GM12864 (cell line): ENCODE results near the gene ZNF462.
"Not testable (repeated sequence)": the region's sequence is repeated elsewhere in the genome, so short reads cannot be mapped to it uniquely, and the experiment has no call there.

ENCODE experiments used
- DNase-seq: peaks from one replicate; pipeline ENCODE4 v3.0.0-alpha.2; 2011; ENCODE audit warnings: low read depth
- H3K4me3 ChIP-seq: 2 replicates; pipeline ENCODE4 v1.5.1; 2011; ENCODE audit warnings: mild to moderate bottlenecking, low read depth, low read length, control low read depth
- TF ChIP-seq, protein P1 (sequence below): IDR thresholded peaks from 2 replicates; pipeline ENCODE4 v1.5.1; 2011; ENCODE audit warnings: low read depth, mild to moderate bottlenecking, moderate library complexity, low read length, control low read depth, inconsistent platforms; ENCODE audit errors: missing control alignments

ZNF462 gene

DNA sequence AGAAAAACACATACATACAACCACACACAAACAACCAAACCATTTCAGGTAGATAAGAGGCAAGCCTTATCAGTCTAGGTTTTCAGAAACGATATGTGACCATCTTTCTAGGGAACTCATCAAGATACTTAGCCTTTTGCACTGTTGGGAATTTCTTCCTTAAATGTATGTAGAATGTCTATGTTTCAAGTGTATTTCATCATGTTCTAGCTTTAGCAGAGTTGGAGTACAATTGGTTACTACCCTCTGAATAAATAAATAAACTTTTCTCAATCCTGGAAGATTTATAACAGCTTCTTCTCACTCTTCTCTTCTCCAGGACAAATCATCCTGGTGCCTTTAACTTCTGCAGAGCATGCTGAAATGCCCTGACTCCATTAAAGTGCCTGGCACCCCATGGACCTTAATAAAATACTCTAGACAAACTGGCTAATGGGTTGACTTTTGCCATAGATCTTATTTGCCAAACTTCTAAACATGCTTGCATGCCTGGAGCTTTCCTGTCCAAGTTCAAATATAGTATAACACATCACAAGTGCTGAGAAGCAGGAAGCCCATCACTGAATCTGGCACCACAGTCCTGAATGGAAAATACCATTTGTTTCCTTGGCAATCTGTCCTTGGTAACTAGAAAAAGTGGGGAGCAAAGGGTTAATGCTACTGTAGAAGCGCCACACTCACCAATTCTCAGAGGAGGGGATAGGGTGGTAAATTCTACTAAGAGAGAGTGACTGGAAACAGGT, 33.1 kb upstream of the ZNF462 start:
- TF ChIP-seq, protein P1, sequence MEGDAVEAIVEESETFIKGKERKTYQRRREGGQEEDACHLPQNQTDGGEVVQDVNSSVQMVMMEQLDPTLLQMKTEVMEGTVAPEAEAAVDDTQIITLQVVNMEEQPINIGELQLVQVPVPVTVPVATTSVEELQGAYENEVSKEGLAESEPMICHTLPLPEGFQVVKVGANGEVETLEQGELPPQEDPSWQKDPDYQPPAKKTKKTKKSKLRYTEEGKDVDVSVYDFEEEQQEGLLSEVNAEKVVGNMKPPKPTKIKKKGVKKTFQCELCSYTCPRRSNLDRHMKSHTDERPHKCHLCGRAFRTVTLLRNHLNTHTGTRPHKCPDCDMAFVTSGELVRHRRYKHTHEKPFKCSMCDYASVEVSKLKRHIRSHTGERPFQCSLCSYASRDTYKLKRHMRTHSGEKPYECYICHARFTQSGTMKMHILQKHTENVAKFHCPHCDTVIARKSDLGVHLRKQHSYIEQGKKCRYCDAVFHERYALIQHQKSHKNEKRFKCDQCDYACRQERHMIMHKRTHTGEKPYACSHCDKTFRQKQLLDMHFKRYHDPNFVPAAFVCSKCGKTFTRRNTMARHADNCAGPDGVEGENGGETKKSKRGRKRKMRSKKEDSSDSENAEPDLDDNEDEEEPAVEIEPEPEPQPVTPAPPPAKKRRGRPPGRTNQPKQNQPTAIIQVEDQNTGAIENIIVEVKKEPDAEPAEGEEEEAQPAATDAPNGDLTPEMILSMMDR, result no peak
- no peak overlapping the region for H3K4me3 ChIP-seq
- no peak for DNase-seq

DNA sequence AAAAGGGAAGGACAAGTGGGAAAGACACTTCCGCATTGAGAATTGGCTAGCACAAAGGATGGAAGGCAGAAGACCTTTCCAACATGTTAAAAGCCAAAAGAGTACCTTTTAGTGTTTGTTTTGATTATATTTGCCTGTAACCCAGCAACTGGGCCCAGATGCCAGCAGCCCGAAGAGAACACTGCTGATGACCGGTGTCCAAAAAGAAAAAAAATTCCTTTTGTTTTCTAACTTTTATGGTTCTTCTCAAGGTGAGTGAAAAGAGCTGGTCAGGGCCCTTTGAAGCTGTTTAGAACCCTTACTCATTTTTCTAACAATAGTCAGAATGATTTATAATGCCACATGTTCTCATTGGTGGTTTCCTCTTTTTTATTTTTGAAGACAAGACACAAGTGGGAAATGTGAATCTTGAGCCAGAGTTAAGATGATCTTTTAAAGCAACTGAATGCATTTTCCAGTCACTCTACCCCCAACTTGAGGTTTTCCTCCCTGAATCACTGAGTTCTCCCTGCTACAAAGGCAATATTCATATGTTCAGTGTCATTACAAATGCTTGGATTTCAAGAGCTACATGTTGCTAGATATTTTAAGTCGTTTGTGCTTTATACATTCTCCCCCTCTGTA, 32.3 kb upstream of the ZNF462 start:
- TF ChIP-seq, protein P1, result no peak
- no peak for DNase-seq
- no peak overlapping the region for H3K4me3 ChIP-seq

DNA sequence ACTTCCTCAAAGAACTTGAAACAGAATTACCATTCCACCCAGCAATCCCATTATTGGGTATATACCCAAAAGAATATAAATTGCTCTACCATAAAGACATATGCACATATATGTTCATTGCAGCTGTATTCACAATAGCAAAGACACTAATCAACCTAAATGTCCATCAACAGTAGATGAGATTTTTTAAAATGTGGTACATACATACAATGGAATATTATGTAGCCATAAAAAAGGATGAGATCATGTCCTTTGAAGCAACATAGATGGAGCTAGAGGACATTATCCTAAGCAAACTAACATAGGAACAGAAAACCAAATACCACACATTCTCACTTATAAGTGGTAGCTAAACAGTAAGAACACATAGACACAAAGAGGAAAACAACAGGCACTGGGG, 28.1 kb upstream of the ZNF462 start:
- no peak for DNase-seq
- no peak overlapping the region for H3K4me3 ChIP-seq
- TF ChIP-seq, protein P1, result no peak

DNA sequence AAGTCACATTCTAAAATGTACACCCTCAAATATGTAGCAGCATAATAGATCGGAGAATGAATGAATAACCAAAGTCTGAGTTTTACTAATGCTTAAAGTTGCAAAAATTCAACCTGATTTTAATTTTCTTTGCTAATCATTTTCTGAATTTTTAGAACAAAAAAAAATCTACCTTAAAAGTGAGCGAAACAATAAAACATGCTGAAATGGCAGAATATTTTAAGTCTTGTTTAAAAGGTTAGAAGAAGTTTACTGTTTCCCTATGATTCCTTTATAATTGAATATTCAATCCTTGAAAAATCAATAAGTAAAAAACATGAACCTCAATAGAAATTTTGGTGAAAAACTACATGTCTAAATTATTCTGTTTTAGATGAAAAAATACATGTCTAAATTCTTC, 27.1 kb upstream of the ZNF462 start:
- TF ChIP-seq, protein P1, result no peak
- H3K4me3 ChIP-seq, result no peak overlapping the region
- no peak for DNase-seq

DNA sequence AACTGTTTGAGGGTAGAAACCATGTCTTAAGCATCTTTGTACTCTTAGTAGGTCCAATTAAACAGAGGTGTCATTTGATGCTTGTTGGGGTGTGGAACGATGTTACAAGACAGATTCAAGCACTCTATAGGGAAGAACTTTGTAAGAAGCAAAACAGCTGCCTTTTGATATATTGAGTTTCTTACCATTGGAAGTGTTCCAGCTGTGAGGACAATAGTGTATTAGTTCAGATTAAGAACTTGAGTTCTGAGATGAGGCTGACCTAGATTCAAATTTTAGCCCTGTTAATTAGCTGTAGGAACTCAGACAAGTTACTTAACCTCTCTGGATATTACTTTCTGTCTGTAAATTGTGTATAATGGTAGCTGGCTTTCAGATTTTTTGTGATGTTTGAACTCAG, 19.6 kb upstream of the ZNF462 start:
- H3K4me3 ChIP-seq, result no peak overlapping the region
- DNase-seq, result no peak
- TF ChIP-seq, protein P1, result no peak

DNA sequence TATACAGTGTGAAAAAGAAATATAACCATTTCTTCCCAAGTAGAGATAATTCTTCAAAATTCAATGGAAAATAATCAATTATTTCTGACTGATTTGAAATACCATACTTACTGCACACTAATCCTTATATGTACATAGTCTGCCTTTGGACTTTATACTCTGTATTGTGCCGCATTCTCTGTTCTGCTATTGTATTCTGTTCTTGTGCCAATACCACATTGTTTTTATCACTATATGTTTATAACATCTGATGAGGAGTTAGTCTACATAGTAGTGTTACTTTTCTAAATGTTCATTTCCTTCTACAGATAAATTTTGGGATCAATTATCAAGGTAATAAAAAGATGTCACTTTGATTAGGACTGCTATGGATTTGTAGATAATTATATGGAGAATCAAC, 16.7 kb upstream of the ZNF462 start:
- no peak for DNase-seq
- no peak overlapping the region for H3K4me3 ChIP-seq
- TF ChIP-seq, protein P1, result no peak

DNA sequence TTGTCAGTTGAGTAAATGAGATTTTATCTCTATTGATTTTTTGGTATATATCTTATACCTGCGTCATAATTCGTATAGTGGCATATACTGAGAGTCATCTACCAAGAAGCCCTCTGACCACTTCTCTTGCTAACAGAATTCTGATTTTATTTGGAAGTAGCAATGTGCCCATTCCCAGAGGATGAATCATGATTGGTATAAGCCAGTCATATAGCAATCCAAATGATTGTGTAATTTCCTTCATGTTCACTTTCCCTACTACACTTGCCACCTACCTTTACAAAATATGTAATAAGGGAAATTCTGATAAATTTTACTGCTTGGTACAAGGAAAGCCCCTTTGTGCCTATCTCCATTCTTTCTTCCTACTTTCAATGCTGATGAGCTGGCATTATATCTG, 16.1 kb upstream of the ZNF462 start:
- TF ChIP-seq, protein P1, result no peak

DNA sequence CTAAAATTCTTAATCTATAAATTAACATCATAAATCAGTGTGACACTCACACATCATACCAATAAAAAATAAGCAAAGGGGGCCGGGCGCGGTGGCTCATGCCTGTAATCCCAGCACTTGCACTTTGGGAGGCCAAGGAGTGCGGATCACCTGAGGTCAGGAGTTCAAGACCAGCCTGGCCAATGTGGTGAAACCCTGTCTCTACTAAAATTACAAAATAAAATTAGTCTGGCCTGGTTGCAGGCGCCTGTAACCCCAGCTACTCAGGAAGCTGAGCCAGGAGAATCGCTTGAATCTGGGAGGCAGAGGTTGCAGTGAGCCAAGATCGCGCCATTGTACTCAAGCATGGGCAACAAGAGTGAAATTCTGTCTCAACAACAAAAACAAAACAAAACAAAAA, 11.3 kb upstream of the ZNF462 start:
- DNase-seq, result not testable (repeated sequence)

More for the DNA sequence above, 16.1 kb upstream of the ZNF462 start:
- H3K4me3 ChIP-seq, result no peak overlapping the region
- no peak for DNase-seq

More for the DNA sequence above, 11.3 kb upstream of the ZNF462 start:
- not testable (repeated sequence) for H3K4me3 ChIP-seq
